SHP77 (cell line): Measurements from ENCODE around the gene CERS6.

Experiments used
- DNase-seq, 2 experiments: peaks; one replicate each; lab custom pipeline; 2025; lab: John Stamatoyannopoulos, UW

Gene CERS6

DNA sequence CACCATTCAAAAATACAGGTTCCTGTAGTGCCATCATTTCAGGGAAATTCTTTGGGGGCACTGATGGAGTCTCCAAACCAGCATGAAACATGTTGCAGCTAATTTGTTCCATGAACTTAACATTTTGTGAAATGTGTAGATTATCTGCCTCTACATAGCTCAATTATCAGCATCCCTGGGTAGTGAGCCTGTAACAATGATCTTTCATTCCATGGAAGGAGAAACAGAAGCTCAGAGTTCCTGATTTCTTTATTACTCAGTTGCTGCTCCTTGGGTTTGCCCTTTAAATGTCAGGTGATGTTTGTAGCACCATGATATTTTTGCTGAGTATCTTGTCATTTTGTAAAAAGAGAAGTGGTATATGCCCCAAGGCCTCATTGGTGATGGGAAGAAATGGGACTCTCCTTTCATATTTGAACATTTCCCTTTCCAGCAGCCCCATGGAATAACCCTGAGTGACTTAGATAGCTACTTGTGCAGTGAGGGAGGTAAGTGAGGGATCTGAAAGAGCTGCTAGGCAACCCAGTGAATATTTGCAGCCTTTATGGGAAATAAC lies 146.9 kb downstream of the CERS6 start:
- no peak for DNase-seq

GRCh38 chr2:168603439-168603961 lies 147.4 kb downstream of the CERS6 start:
- no peak for DNase-seq

- DNase-seq = no peak
Measured at GRCh38 chr2:168604252-168604651, 148.2 kb downstream of the CERS6 start.

DNA sequence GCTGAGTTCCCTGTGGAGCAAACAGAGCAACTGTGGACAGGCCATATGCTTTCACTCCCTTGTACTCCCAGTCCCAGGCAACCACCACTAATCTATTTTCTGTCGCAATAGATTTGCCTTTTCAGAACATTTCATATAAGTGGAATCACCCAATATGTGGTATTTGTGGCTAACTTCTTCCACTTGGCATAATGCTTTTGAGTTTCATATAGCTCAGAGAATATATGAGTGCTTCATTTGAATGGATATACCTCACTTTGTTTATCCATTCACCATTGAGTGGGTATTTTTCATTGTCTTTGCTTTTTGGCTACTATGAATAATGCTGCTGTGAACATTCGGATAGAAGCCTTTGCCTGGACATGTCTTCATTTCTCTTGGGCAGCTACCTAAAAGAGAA lies 151.9 kb downstream of the CERS6 start:
- no peak for DNase-seq

DNA sequence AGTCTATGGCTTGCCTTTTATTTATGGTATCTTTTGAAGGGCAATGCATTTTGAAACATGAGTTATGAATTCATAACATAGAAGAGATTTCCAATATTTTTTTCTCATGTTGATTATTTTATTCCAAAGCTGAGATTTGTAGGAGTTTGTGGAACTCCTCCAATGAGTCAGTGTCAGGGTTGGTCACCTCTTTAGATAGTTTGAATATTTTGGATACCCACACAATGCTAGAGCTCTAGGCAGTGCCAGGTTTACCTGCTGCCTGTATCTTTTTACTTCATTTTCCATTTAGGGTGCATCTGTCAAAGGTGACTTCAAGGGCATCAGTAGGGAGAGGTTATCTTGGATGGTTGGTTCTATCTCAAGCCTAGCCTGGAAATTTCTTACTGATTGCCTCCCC lies 152.7 kb downstream of the CERS6 start:
- DNase-seq = no peak

DNA sequence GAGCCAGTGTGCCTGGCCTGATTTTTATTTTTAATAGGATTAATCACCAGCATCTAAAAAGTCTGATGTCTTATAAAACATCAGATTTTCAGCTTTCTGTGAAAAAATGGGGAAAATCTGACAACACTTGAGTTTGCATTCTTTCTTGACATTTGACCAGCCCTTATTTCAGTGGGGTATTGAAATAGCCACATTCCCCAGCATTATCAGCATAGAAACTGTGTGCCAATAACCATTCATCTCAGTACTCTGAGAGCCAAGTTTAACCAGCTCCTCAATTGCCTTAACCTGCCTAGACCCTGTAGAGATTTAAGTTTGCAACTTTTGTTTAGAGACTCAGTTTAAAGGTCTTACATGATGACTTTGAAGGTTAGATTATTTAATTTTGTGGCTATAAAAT lies 155.0 kb downstream of the CERS6 start:
- no peak for DNase-seq

DNA sequence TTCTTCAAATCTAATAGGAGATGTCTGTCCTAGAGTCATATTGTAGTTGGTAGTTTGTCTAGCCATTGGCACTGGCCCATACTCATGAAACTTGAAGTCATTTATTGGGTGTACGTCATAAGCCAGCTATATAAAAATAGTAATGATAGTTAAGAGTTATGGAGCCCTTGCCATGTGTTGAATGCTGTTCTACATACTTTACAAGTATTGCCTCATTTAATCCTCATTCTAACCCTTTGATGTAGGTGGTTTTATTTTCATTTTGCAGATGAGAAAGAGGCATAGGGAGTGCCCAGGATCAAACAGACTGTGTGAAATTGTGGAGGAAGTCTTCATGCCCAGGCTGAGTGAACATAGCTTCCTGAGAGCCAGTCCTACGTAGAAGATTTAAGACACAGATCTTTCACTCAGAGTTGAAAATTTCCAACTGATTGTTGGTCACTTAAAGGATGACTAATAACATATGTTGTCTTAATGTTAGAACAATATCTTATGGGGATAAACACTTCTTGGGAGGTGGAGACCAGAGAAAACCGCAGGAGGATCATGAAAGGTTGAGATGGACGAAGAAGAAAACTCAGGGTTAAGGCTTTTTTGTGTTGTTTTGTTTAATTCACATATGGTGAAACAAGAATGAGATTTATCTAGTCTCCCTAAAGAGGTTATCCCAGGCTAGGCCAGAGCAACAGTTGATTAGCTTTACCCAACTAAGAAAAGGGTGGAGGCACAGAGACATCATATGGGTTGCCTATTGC lies 156.0 kb downstream of the CERS6 start:
- DNase-seq = no peak

- DNase-seq = no peak
Measured at GRCh38 chr2:168612719-168613118, 156.6 kb downstream of the CERS6 start.

DNA sequence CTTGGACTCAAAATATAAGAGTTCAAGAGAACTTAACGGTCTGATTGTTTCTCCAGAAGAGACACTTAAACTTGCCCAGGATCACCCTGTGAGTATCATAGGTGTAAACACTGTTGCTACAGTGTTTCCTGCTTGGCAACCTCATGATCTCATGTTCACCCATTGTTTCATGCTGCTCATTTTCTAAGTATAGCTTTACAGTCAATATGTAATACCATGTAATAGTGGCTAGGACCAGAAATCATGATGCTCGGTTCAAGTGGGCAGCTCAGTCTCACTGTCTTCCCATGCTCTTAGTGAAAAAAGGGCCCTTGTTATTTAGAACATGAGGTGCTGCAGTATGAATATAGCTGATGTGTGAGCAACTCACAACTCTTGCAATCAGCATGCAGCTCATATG lies 157.5 kb downstream of the CERS6 start:
- no peak for DNase-seq

- no peak for DNase-seq
Measured at GRCh38 chr2:168614172-168615018, 158.3 kb downstream of the CERS6 start.

DNA sequence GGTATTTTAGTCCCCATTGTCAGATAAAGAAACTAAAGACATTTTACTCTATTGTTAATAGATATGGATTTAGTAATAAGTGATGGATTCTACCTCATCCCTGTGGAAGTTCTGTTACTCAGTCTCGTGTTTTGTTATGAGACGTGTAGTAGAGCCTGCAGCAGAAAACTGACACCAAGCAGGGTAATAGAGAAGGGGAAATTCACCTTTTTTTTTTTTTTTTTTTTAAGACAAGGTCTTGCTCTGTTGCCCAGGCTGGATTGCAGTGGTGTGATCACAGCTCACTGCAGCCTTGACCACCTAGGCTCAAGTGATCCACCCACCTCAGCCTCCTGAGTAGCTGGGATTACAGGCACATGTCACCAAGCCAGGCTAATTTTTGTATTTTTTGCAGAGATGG lies 164.5 kb downstream of the CERS6 start:
- DNase-seq = no peak

GRCh38 chr2:168622559-168622958 lies 166.5 kb downstream of the CERS6 start:
- no peak for DNase-seq

DNA sequence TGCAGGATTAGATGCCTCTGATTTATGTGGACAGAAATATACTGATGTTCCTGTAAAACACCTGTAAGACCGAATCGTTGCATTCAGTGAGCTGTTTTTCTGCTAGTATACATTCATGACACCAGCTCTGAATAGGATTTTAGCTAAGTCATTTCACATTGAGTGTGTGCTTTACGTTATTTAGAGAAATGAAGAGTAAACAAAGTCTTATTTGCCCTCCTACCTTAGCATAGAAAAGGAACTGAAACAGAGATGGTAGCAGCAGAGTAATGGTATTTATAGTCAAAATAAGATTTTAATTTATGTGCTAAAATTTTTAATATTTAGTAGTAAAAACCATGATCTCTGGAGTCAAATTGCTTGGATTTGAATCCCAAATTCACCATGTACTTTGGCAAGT lies 168.0 kb downstream of the CERS6 start:
- no peak for DNase-seq

DNA sequence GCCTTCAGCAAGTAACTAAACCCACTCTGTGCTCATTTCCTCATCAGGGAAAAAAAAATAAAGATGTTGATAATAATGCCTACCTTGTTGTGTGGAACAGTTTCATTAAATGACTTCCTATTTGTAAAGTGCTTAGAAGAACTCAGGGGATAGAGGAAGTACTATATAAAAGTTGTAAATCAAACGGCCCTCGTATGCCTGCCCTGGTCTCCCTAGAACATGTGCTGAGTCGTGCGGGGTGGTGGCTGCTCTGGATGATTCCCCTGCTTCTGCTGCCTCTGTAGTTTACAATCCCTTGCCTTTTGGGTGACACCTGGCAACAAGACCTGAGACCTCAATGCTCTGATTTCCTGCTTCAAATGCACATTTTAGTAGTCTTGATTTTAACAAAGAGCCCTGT lies 170.0 kb downstream of the CERS6 start:
- no peak for DNase-seq

GRCh38 chr2:168626647-168627046 lies 170.6 kb downstream of the CERS6 start:
- DNase-seq = no peak

GRCh38 chr2:168632709-168633121 lies 176.6 kb downstream of the CERS6 start:
- DNase-seq = no peak

GRCh38 chr2:168633200-168633599 lies 177.1 kb downstream of the CERS6 start:
- no peak for DNase-seq

- DNase-seq = no peak
Measured at GRCh38 chr2:168633895-168634294, 177.8 kb downstream of the CERS6 start.

DNA sequence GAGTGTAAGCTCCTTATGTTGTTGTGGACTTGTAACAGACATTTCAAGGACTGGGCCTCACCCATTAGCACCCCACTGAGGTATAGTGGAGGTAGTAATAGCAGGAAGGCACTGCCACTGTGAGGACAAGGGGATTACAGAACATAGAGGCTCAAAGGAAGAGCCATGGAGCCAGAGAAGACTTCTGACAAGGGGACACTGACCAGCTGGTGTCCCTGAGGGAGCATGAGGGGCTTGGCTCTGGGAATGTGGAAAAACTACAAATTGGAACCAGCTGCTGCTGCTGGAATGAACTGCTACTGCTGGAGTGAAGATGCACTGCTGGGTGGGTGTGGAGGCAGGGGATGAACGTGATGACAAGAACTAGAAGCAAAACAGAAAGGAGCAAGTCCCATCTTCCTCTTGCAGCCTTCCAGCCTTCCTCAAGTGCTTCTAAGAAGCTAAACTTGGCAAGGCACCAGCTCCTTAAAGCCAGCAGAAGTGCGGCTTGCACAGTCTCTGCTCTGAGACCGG lies 179.0 kb downstream of the CERS6 start:
- no peak for DNase-seq

GRCh38 chr2:168639018-168639417 lies 182.9 kb downstream of the CERS6 start:
- no peak for DNase-seq

DNA sequence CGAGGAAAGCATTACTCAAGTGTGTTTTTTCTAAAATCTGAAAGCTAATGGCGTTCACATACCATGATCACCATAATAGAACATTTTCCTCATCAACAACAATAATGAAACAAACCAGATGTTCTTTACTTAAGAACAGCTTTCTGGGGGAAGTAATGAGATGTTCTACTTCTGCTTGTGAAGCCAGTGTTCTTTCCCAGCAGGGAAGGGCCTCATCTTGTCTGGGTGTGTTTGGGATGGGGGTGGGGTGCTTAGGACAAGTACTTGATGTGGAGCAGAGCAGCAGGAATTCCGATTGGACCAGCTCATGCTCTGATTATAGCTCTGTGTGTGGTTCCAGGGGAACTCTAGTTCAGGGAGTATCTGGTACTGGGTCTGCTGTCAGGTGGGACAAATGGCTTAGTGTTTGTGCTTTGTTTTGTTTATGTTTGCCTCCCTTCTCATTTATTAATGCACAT lies 183.4 kb downstream of the CERS6 start:
- DNase-seq = no peak

GRCh38 chr2:168640039-168640438 lies 184.0 kb downstream of the CERS6 start:
- no peak for DNase-seq

GRCh38 chr2:168641636-168642035 lies 185.6 kb downstream of the CERS6 start:
- DNase-seq = no peak
